B cell (primary cell): ENCODE data around the gene KCNH3. TPM values are rescaled to one million over a fixed set of nuclear protein-coding genes. Genes with fewer than 3 reads are reported as not detected.

Source experiments
- ATAC-seq: fragments of 200-7000 bp; cut with Tn5 transposase; one replicate; pipeline ENCODE4 v1.10.0; 2021; ENCODE audit warnings: low read depth, mild to moderate bottlenecking, moderate number of reproducible peaks, moderate library complexity
- CTCF ChIA-PET: fragments of 350-600 bp; sonication (Branson Sonifier 250); formaldehyde crosslinking; loops from one replicate; lab custom pipeline; 2021; ENCODE audit warnings: antibody characterized with exemption, inconsistent platforms; lab: Charles Lee
- POLR2A ChIA-PET: fragments of 350-600 bp; sonication (Branson Sonifier 250); formaldehyde crosslinking; loops from one replicate; lab custom pipeline; 2021; ENCODE audit warnings: antibody characterized with exemption; lab: Charles Lee
- DNase-seq: peaks from one replicate; pipeline ENCODE4 v3.0.0; 2013
- H2AFZ ChIP-seq: 2 replicates; pipeline ENCODE4 v1.6.1; 2012; ENCODE audit warnings: mild to moderate bottlenecking, low read depth, low read length; ENCODE audit not compliant: insufficient read depth, poor library complexity, severe bottlenecking
- H3K27ac ChIP-seq, 2 donors: 1 replicate in 1 of 2; 2 replicates in 1 of 2; pipeline ENCODE4 v1.5.1; 2012 to 2013; ENCODE audit warnings: low read length in 2 of 2, mild to moderate bottlenecking in 2 of 2, moderate library complexity in 1 of 2
- H3K27me3 ChIP-seq, 4 experiments: fragments of 200-600 bp in 1 of 4; sonication (generic) in 1 of 4; replicated peaks in 1 of 4; 1 replicate in 2 of 4; 2 replicates in 2 of 4; pipeline versions ENCODE4 v1.6.1 to v1.7.0; 2013 to 2016; ENCODE audit warnings: low read length in 3 of 4, mild to moderate bottlenecking in 2 of 4, mixed read lengths in 1 of 4, moderate library complexity in 1 of 4; ENCODE audit not compliant: insufficient read depth in 4 of 4, control insufficient read depth in 3 of 4; ENCODE audit errors: control extremely low read depth in 1 of 4
- H3K36me3 ChIP-seq, 2 experiments: replicated peaks in 1 of 2; 1 replicate in 1 of 2; 2 replicates in 1 of 2; pipeline versions ENCODE4 v1.6.1 to v1.7.1; 2013; ENCODE audit warnings: low read length in 1 of 2; ENCODE audit not compliant: insufficient read depth in 2 of 2, control insufficient read depth in 1 of 2; ENCODE audit errors: control extremely low read depth in 1 of 2, extremely low read depth in 1 of 2
- H3K4me1 ChIP-seq, 2 donors: fragments of 200-600 bp in 1 of 2; sonication (generic) in 1 of 2; 1 replicate in 1 of 2; 2 replicates in 1 of 2; pipeline versions ENCODE4 v1.5.1 to v1.6.1; 2013 to 2017; ENCODE audit warnings: low read length in 2 of 2; ENCODE audit not compliant: control insufficient read depth in 2 of 2, insufficient read depth in 2 of 2
- H3K4me2 ChIP-seq: replicated peaks from 2 replicates; pipeline ENCODE3; 2012; ENCODE audit warnings: mild to moderate bottlenecking, low read depth, low read length; ENCODE audit not compliant: poor library complexity, severe bottlenecking
- H3K4me3 ChIP-seq, 5 experiments: fragments of 200-600 bp in 1 of 5; sonication (generic) in 1 of 5; 1 replicate in 3 of 5; 2 replicates in 2 of 5; pipeline versions ENCODE4 v1.5.1 to v1.7.0; 2011 to 2016; ENCODE audit warnings: low read length in 4 of 5, mild to moderate bottlenecking in 4 of 5, low read depth in 2 of 5, control low read depth in 1 of 5, moderate library complexity in 1 of 5; ENCODE audit not compliant: insufficient read depth in 1 of 5; ENCODE audit errors: control extremely low read depth in 1 of 5, extremely low read depth in 1 of 5
- H3K79me2 ChIP-seq: fragments of 200-600 bp; sonication (generic); one replicate; pipeline ENCODE4 v1.6.0; 2016; ENCODE audit warnings: low read length; ENCODE audit not compliant: control insufficient read depth, insufficient read depth
- H3K9ac ChIP-seq: fragments of 200-600 bp; sonication (generic); 2 replicates; pipeline ENCODE4 v1.6.1; 2017; ENCODE audit warnings: mild to moderate bottlenecking, low read length, moderate library complexity
- H3K9me3 ChIP-seq, 3 donors: one replicate each; pipeline versions ENCODE4 v1.6.1 to v1.7.1; 2013; ENCODE audit warnings: low read length in 2 of 3; ENCODE audit not compliant: control insufficient read depth in 2 of 3, insufficient read depth in 1 of 3; ENCODE audit errors: control extremely low read depth in 1 of 3
- H4K20me1 ChIP-seq: 2 replicates; pipeline ENCODE4 v1.6.0; 2012; ENCODE audit warnings: mild to moderate bottlenecking, low read length; ENCODE audit not compliant: insufficient read depth, control insufficient read depth, poor library complexity, severe bottlenecking
- H3K27ac Mint-ChIP-seq: one replicate; pipeline ENCODE4 v1.8.0; 2021; ENCODE audit warnings: mixed read lengths
- H3K27me3 Mint-ChIP-seq: one replicate; pipeline ENCODE4 v1.8.0; 2021; ENCODE audit warnings: mixed read lengths
- H3K4me1 Mint-ChIP-seq: one replicate; pipeline ENCODE4 v1.8.0; 2021; ENCODE audit warnings: mixed read lengths
- H3K4me3 Mint-ChIP-seq: one replicate; pipeline ENCODE4 v1.8.0; 2021; ENCODE audit warnings: mixed read lengths
- H3K9me3 Mint-ChIP-seq: one replicate; pipeline ENCODE4 v1.8.0; 2022; ENCODE audit warnings: mixed read lengths; ENCODE audit not compliant: insufficient read depth
- CTCF ChIP-seq: fragments of 200-600 bp; IDR thresholded peaks from one replicate; pipeline ENCODE4 v1.8.0; 2022; ENCODE audit warnings: antibody characterized with exemption, mild to moderate bottlenecking
- EZH2 ChIP-seq: IDR thresholded peaks from 2 replicates; pipeline ENCODE4 v1.6.1; 2012; ENCODE audit warnings: borderline replicate concordance, low read depth, mild to moderate bottlenecking, moderate library complexity, low read length; ENCODE audit not compliant: insufficient read depth, poor library complexity, severe bottlenecking
- WGBS: methylation state at CpG from one replicate; pipeline ENCODE4 v1.1.5; 2013; ENCODE audit warnings: missing lambda C conversion rate; ENCODE audit not compliant: insufficient coverage; 5-methylcytosine and 5-hydroxymethylcytosine counted together
- intact Hi-C: fragments of 100-400 bp; cut with micrococcal nuclease; formaldehyde crosslinking; loops from one replicate; pipeline ENCODE4 v1.10.0; 2022
- polyA plus RNA-seq: library from polyadenylated mRNA; depleted of rRNA; stranded (reverse); fragments of >200 nt; gene quantifications from 2 replicates; pipeline ENCODE4 v1.2.3, GENCODE V29; 2012
- total RNA-seq, 2 donors: library from RNA; stranded (reverse); fragments of 120-200 nt in 1 of 2; gene quantifications; 1 replicate in 1 of 2; 2 replicates in 1 of 2; pipeline versions ENCODE4 v1.2.3 to v1.2.4, GENCODE V29; 2013 to 2022

The KCNH3 gene
- total and polyA plus RNA-seq, 2 donors (not counting 1 experiment from before 2014, with no cell fraction given): 0.49 to 0.54 TPM

DNA sequence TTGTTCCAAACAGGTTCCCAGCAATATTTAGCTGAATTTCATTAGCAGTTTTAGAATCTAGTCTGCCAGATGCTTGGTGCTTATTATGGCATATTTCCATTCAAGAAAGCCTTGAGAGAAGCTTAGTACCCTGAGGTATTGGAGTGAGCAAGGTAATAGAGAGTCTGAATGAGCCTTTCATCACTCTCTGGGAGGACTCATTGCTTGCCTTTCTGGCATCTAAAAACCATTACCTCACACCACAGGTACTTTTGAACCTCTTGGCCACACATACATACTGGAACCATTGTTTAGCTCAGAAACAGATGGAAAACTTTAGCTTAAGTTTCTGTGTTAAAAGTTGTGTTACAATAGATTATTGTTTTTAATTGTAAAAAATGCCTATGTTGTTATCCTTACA, 27.4 kb upstream of the KCNH3 start:
- Histone ChIP-seq H4K20me1 (no peaks in the 10 kb centered on the region), H2AFZ (no peak overlapping the region), H3K9me3 (no peaks in the 10 kb centered on the region), H3K4me2 (no peak overlapping the region), H3K4me1 (no peaks in the 10 kb centered on the region), H3K9ac (no peak overlapping the region), H3K27me3 (no peaks in the 10 kb centered on the region), H3K4me3 (no peak overlapping the region), H3K36me3 (no peaks in the 10 kb centered on the region), H3K79me2 (no peaks in the 10 kb centered on the region), H3K27ac (no peak overlapping the region)
- TF ChIP-seq CTCF (no peak), EZH2 (no peak)
- Mint-ChIP-seq H3K4me3 (no peak overlapping the region), H3K4me1 (no peaks in the 10 kb centered on the region), H3K9me3 (no peaks in the 10 kb centered on the region), H3K27ac (no peak overlapping the region), H3K27me3 (no peaks in the 10 kb centered on the region)
- ATAC-seq: no peak
- CTCF ChIA-PET: interaction anchor here (0.7 to 15.7 kb wide), 8 partner anchors 23 to 227 kb away, joined by 3 to 729 read pairs (median 5); partner anchors contain the start of genes DNAJC22, PRPF40B and SPATS2
- POLR2A ChIA-PET: no interaction called here
- DNase-seq: no peak
- intact Hi-C loops: no loop called here

DNA sequence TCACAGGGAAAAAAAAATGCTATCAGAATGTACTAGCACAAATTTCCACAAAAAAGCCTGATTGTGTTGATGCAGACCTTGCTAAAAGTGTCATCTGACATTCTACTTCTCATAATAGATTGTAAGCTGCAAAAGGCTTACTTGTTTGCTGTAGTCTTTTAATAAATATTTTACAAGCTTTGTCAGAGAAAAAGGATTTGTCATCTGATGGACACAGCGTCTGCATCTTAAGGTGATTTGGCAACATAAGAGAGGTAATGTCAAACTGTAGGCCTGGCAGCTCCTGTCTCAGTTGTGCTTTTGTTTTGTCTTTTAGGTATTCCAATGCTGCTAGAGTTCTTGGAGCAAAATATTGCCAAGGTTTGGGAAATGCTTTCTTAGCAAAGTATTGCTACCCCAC, 26.3 kb upstream of the KCNH3 start:
- Histone ChIP-seq H3K27ac (no peak overlapping the region), H3K27me3 (no peaks in the 10 kb centered on the region), H4K20me1 (no peaks in the 10 kb centered on the region), H3K36me3 (no peaks in the 10 kb centered on the region), H3K4me2 (no peak overlapping the region), H3K79me2 (no peaks in the 10 kb centered on the region), H3K4me3 (no peak overlapping the region), H3K4me1 (no peaks in the 10 kb centered on the region), H3K9me3 (no peaks in the 10 kb centered on the region), H3K9ac (no peak overlapping the region), H2AFZ (no peak overlapping the region)
- ATAC-seq (no peak), DNase-seq (no peak)
- Mint-ChIP-seq H3K27ac (no peak overlapping the region), H3K4me3 (no peak overlapping the region), H3K4me1 (no peaks in the 10 kb centered on the region), H3K9me3 (no peaks in the 10 kb centered on the region), H3K27me3 (no peaks in the 10 kb centered on the region)
- TF ChIP-seq EZH2 (no peak), CTCF (no peak)
- ChIA-PET POLR2A (no interaction called here), CTCF (interaction anchor here (0.6 to 15.7 kb wide), 11 partner anchors 11 to 1028 kb away, joined by 3 to 729 read pairs (median 3); partner anchors contain the start of genes C1QL4, DNAJC22 and SPATS2)
- intact Hi-C loops: no loop called here
- 100% methylated on average over 1 of the region's 1 CpG for WGBS
